Omental fat pad (tissue), 4 donors: ENCODE measurements around the gene FAM114A2. TPM values are rescaled to one million over a fixed set of nuclear protein-coding genes. Genes with fewer than 3 reads are reported as not detected.
A peak's percentile ranks its signal among the peaks of the same experiment; 100 is the strongest.
"Not testable (repeated sequence)": the region's sequence is repeated elsewhere in the genome, so short reads cannot be mapped to it uniquely, and the experiment has no call there.

Experiments
- ATAC-seq: fragments of 150-250 bp; one replicate; pipeline ENCODE4 v1.9.1; 2016; ENCODE audit warnings: mild to moderate bottlenecking, moderate library complexity; ENCODE audit not compliant: low FRiP score
- DNase-seq: peaks from one replicate; pipeline ENCODE4 v3.0.0-alpha.2; 2019; ENCODE audit warnings: low spot score
- total RNA-seq, 4 donors: library from RNA; depleted of rRNA; stranded (reverse); fragments of >200 nt; gene quantifications; one replicate each; pipeline ENCODE4 v1.1.0, GENCODE V29; 2016
- TF ChIP-seq, protein P1 (sequence below), 3 donors: fragments of 450-650 bp; IDR thresholded peaks; one replicate each; pipeline ENCODE4 v1.5.1; 2016 to 2017; ENCODE audit warnings: antibody characterized with exemption in 3 of 3, mild to moderate bottlenecking in 3 of 3, moderate library complexity in 2 of 3

Gene FAM114A2
- total RNA-seq, 4 donors from 2014 or later = 13.2 to 21.1 (median 17.8) TPM

DNA sequence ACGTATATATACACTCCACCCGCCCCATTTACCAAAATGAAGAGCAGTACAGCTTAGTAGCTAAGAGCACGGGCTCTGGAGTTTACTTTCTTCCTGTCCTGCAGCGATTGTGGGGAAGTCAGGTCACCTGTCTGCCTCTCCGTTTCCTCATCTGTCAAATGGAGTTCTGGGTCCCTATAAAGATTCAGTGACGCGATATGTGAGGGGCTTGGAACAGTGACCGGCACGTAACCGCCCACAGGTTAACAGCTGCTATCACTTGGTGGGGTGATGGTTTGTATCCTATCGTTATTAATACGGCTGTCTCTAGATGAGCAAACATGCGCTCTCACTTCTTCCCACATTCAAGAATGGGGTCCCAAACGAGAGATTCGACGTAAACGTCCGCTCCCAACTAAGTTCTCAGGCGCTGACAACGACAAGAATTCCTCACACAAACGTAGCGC is 426 bp downstream of the FAM114A2 start:
- TF ChIP-seq, protein P1, sequence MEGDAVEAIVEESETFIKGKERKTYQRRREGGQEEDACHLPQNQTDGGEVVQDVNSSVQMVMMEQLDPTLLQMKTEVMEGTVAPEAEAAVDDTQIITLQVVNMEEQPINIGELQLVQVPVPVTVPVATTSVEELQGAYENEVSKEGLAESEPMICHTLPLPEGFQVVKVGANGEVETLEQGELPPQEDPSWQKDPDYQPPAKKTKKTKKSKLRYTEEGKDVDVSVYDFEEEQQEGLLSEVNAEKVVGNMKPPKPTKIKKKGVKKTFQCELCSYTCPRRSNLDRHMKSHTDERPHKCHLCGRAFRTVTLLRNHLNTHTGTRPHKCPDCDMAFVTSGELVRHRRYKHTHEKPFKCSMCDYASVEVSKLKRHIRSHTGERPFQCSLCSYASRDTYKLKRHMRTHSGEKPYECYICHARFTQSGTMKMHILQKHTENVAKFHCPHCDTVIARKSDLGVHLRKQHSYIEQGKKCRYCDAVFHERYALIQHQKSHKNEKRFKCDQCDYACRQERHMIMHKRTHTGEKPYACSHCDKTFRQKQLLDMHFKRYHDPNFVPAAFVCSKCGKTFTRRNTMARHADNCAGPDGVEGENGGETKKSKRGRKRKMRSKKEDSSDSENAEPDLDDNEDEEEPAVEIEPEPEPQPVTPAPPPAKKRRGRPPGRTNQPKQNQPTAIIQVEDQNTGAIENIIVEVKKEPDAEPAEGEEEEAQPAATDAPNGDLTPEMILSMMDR (IDR thresholded peaks at IDR 0.05) = no peak
- ATAC-seq = peak; percentile 59
- no peak for DNase-seq

GRCh38 chr5:154034944-154035343 is 3.8 kb downstream of the FAM114A2 start:
- DNase-seq = no peak
- ATAC-seq = no peak
- TF ChIP-seq, protein P1 (IDR thresholded peaks at IDR 0.05) = no peak

GRCh38 chr5:154031937-154032489 is 6.7 kb downstream of the FAM114A2 start:
- DNase-seq = no peak
- TF ChIP-seq, protein P1 (IDR thresholded peaks at IDR 0.05) = no peak
- no peak for ATAC-seq

- TF ChIP-seq, protein P1 (IDR thresholded peaks at IDR 0.05) = no peak
- no peak for ATAC-seq
- no peak for DNase-seq
Observed at GRCh38 chr5:154025951-154026350, 12.8 kb downstream of the FAM114A2 start.

GRCh38 chr5:154018919-154019318 is 19.8 kb downstream of the FAM114A2 start:
- DNase-seq, ATAC-seq: not testable (repeated sequence)

DNA sequence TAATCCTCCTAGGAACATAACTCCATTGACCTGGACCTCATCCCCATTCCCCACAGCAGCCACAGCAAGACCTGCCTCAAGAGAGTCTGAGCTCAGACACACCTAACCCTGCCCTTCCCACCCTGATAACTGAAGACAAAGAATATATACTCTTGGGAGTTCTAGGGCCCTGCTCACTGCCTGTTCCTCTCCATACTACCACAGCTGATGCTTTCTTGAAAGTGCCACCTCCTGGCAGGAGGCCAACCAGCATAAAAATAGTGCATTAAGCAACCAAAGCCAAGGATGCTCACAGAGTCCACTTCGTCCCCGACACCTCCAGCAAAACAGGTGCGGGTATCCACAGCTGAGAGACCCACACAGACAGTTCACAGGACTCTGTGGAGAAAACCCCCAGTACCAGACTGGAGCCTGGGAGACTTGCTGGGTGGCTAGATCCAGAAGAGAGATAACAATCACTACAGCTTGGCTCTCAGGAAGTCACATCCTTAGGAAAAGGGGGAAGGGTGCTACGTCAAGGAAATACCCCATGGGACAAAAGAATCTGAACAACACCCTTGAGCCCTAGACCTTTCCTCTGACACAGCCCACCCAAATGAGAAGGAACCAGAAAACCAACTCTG is 23.5 kb downstream of the FAM114A2 start:
- DNase-seq = no peak
- ATAC-seq = no peak
- TF ChIP-seq, protein P1 (IDR thresholded peaks at IDR 0.05) = no peak

- ATAC-seq = no peak
- TF ChIP-seq, protein P1 (IDR thresholded peaks at IDR 0.05) = no peak
Observed at GRCh38 chr5:154010660-154011059, 28.1 kb downstream of the FAM114A2 start.

More at GRCh38 chr5:154010660-154011059, 28.1 kb downstream of the FAM114A2 start:
- no peak for DNase-seq
